Memory B cell (primary cell): ENCODE measurements around the gene DLG1.

Source experiments
- ATAC-seq: fragments of 150-1000 bp; cut with Tn5 transposase; 2 replicates; pipeline ENCODE4 v1.10.0; 2021; ENCODE audit warnings: low read depth, mild to moderate bottlenecking, moderate library complexity
- DNase-seq, 2 donors: peaks; one replicate each; pipeline ENCODE4 v3.0.0; 2022; ENCODE audit warnings: low spot score in 2 of 2
- H3K27ac Mint-ChIP-seq: one replicate; pipeline ENCODE4 v1.8.0; 2022; ENCODE audit warnings: mild to moderate bottlenecking, moderate library complexity, mixed read lengths
- H3K27me3 Mint-ChIP-seq: one replicate; pipeline ENCODE4 v1.8.0; 2022; ENCODE audit warnings: mixed read lengths
- H3K36me3 Mint-ChIP-seq: one replicate; pipeline ENCODE4 v1.8.0; 2022; ENCODE audit warnings: mild to moderate bottlenecking, mixed read lengths
- H3K4me1 Mint-ChIP-seq: one replicate; pipeline ENCODE4 v1.8.0; 2022; ENCODE audit warnings: mixed read lengths
- H3K4me3 Mint-ChIP-seq: one replicate; pipeline ENCODE4 v1.8.0; 2022; ENCODE audit warnings: mild to moderate bottlenecking, moderate library complexity, mixed read lengths
- H3K9me3 Mint-ChIP-seq: one replicate; pipeline ENCODE4 v1.8.0; 2022; ENCODE audit warnings: mixed read lengths

Gene DLG1

GRCh38 chr3:197305854-197306253, 7.4 kb upstream of the DLG1 start:
- Mint-ChIP-seq H3K36me3 (no peaks in the 10 kb centered on the region), H3K27me3 (peaks cover 16% of the 10 kb centered on the region), H3K9me3 (no peaks in the 10 kb centered on the region), H3K27ac (no peak overlapping the region), H3K4me1 (peaks cover 3% of the 10 kb centered on the region), H3K4me3 (no peak overlapping the region)
- DNase-seq (no peak), ATAC-seq (peak; percentile 86)

- DNase-seq (no peak), ATAC-seq (no peak)
- Mint-ChIP-seq H3K27ac (no peak overlapping the region), H3K9me3 (no peaks in the 10 kb centered on the region), H3K4me1 (peaks cover 9% of the 10 kb centered on the region), H3K36me3 (no peaks in the 10 kb centered on the region), H3K4me3 (no peak overlapping the region), H3K27me3 (peaks cover 16% of the 10 kb centered on the region)
These were observed 5.0 kb upstream of the DLG1 start for GRCh38 chr3:197303452-197303851.

DNA sequence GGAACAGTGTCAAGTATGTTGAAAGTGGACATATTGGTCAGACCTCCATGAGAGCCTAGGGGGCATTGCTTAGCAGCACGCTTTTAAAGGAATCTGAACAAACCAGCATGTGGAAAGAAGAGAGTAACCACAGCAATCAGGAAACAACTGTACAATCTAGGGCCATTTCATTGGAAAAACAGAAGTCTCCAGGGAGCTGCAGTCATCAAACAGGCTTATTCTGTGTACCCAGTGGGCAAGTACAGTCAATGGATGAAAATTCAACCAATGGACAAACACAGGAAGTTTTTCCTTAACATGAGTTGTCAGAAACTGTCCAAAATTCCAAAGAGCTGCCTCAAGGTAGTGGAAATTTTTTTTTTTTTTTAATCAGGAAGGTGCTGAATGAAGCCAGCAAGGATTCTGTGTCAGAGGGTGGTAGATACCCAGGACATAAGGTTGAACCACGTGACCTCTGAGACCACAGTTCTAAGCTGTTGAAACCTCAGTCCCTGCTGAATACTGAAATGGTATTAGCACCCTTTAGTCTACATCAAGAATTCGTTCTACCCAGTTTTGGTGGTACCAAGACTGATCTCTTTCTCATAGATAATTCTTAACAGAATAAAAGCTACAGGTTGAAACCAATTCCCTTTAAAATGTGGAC, 4.4 kb upstream of the DLG1 start:
- Mint-ChIP-seq H3K27me3 (peaks cover 14% of the 10 kb centered on the region), H3K4me3 (no peak overlapping the region), H3K36me3 (no peaks in the 10 kb centered on the region), H3K9me3 (no peaks in the 10 kb centered on the region), H3K4me1 (peaks cover 9% of the 10 kb centered on the region), H3K27ac (no peak overlapping the region)
- ATAC-seq: no peak
- no peak for DNase-seq

DNA sequence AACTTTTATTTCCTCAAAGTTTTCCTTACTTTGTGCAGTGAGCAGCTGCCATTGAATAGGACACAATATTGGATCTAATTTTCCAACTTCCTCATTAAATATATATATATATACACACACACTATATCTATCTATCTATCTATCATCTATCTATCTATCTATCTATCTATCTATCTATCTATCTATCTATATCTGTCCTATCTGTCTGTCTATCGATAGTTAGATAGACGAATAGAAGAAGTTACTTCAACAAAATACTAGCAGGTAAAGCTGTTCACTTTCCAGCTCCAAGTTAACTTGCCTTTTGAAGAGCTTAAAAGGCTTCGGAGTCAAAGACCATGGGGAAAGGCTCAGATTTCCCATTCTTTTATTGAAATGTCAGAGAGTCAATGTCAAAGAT, 3.6 kb upstream of the DLG1 start:
- Mint-ChIP-seq H3K9me3 (no peaks in the 10 kb centered on the region), H3K4me1 (peaks cover 10% of the 10 kb centered on the region), H3K4me3 (no peak overlapping the region), H3K36me3 (no peaks in the 10 kb centered on the region), H3K27me3 (peaks cover 14% of the 10 kb centered on the region), H3K27ac (no peak overlapping the region)
- ATAC-seq: no peak
- DNase-seq: no peak

- Mint-ChIP-seq H3K4me3 (no peak overlapping the region), H3K4me1 (peaks cover 11% of the 10 kb centered on the region), H3K9me3 (no peaks in the 10 kb centered on the region), H3K27ac (no peak overlapping the region), H3K27me3 (peaks cover 13% of the 10 kb centered on the region), H3K36me3 (no peaks in the 10 kb centered on the region)
- no peak for DNase-seq
- ATAC-seq: no peak
These were observed 1.9 kb upstream of the DLG1 start for GRCh38 chr3:197300361-197300760.

- H3K4me1 Mint-ChIP-seq: peaks cover 11% of the 10 kb centered on the region
- H3K4me3 Mint-ChIP-seq: peak overlapping the region; percentile 88
- ATAC-seq (peak; percentile 9), DNase-seq (peak in 1 of 2 donors; percentile 31)
- peaks cover 11% of the 10 kb centered on the region for H3K27me3 Mint-ChIP-seq
- no peaks in the 10 kb centered on the region for H3K36me3 Mint-ChIP-seq
- peak overlapping the region; percentile 85 for H3K27ac Mint-ChIP-seq
- no peaks in the 10 kb centered on the region for H3K9me3 Mint-ChIP-seq
These were observed 788 bp upstream of the DLG1 start for GRCh38 chr3:197298945-197299854.

DNA sequence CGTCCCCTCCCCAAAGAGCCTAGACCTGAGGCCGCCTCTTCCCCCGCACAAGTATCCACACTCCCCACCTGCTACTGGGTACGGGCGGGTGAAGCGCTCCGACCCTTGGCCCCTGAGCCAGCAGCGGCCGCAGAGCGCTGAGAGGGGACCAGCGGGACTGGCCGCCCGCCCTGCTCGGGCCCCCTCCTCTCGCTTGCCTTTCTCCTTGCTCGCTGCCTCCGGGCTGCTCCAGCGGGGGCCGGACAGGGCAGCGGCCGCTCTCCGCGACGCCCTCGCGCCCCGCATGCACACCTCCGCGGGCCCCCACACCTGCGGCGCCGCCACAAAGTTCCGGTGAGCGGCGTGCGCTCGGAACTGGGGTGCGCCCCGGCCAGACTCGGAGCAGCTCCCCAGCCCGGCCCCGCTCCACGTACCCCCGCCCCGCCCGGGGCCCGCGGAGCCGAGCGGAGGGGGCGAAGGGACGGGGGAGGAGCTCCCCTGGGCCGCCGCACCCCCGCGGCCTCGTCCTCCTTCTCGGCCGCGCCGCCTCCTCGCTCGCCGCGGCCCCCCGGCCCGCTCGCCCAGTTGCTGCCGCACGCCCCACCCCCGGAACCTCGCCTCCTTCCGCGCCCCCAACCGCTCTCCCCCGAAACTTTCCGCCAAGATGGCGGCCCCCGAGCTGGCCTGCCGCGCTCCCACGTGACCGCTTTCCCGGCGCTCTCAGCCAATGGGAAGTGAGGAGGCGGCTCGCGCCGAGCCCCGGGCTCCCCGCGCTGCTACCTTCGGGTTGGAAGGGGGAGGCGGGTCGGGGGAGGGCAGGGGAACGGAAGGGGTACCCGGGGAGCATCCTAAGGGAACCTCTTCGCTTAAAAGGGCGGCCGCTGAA, 704 bp downstream of the DLG1 start:
- Mint-ChIP-seq H3K27me3 (peaks cover 9% of the 10 kb centered on the region), H3K4me1 (peaks cover 11% of the 10 kb centered on the region), H3K9me3 (no peaks in the 10 kb centered on the region), H3K36me3 (no peaks in the 10 kb centered on the region), H3K4me3 (peak overlapping the region; percentile 88), H3K27ac (peak overlapping the region; percentile 85)
- DNase-seq: peak; percentile 77 to 79
- ATAC-seq: peak; percentile 83

DNA sequence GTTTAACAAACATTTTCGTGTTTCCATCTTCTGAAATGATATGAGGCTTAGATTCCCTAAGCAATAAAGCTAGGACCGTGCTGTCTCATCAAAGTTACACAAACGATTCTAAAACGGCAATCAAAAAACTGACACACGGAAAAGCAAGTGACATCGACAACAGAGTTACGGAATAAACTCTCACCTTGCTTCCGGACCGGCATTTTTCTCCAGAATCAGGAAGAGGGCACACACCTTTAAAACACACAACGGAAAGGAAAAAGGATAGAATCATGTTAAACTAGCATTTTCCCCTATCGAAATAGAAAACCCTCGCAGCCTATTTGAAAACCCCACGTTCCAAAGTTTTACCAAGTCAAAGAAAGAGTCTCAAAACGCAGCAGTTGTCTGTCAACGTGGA, 1.4 kb downstream of the DLG1 start:
- Mint-ChIP-seq H3K4me1 (peaks cover 16% of the 10 kb centered on the region), H3K27ac (peak overlapping the region; percentile 85), H3K9me3 (no peaks in the 10 kb centered on the region), H3K27me3 (peaks cover 5% of the 10 kb centered on the region), H3K36me3 (peaks cover 4% of the 10 kb centered on the region), H3K4me3 (peak overlapping the region; percentile 88)
- no peak for ATAC-seq
- DNase-seq: no peak

- Mint-ChIP-seq H3K27me3 (peaks cover 5% of the 10 kb centered on the region), H3K27ac (peak overlapping the region; percentile 85), H3K9me3 (no peaks in the 10 kb centered on the region), H3K4me3 (peak overlapping the region; percentile 88), H3K36me3 (peaks cover 8% of the 10 kb centered on the region), H3K4me1 (peaks cover 16% of the 10 kb centered on the region)
- no peak for ATAC-seq
- DNase-seq: no peak
These were observed 1.9 kb downstream of the DLG1 start for GRCh38 chr3:197296545-197296944.

DNA sequence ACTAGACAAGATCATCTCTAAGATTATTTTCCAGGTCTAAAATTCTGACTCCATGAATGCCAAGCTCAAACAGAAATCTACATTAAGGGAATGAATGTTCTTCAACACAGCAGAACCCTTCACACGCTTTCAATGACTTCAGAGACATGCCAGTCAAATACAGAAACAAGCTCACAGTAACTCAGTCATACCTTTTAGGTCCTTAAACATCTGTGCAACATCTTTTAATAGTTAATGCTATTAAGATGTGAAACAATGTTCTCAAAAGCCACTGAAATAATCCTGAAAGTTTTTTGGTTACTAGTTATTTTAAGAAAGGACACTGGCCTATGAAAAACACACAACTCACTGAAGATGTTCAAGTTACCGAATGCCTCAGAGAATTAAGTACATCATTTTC, 2.5 kb downstream of the DLG1 start:
- no peak for ATAC-seq
- Mint-ChIP-seq H3K27ac (no peak overlapping the region), H3K4me3 (no peak overlapping the region), H3K36me3 (peaks cover 9% of the 10 kb centered on the region), H3K4me1 (peaks cover 21% of the 10 kb centered on the region), H3K27me3 (peaks cover 2% of the 10 kb centered on the region), H3K9me3 (no peaks in the 10 kb centered on the region)
- DNase-seq: no peak

DNA sequence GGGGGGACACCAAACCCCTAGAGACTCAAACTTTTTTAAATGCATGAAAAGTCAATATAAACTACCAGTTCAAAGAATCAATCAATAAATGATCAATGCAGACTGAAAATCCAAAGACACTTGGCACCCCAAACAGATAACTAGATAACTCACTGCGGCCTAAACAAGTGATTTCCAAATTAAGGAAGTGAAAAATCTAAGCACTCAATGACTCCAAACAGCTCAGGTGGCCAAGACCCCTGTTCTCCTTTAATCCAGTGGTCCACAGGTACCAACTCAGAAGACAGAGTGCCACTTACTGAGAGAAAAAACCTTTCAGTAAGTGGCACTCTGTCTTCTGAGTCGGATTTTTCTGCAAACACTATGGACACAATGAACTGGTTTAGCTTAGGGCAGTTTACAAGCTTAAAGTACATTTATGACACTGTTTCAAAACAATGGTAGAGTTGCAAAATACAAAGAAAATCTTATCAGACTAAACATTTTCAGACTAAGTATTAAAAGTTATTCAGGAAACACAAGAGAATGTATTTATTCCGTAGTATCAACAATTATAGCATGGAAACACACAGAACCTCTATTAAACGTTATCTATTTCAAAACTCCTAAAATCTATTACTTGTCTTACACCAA, 4.7 kb downstream of the DLG1 start:
- Mint-ChIP-seq H3K27me3 (no peaks in the 10 kb centered on the region), H3K27ac (no peak overlapping the region), H3K4me3 (no peak overlapping the region), H3K4me1 (peaks cover 23% of the 10 kb centered on the region), H3K36me3 (peaks cover 20% of the 10 kb centered on the region), H3K9me3 (no peaks in the 10 kb centered on the region)
- DNase-seq (no peak), ATAC-seq (no peak)

GRCh38 chr3:197292648-197293047, 5.8 kb downstream of the DLG1 start:
- no peaks in the 10 kb centered on the region for H3K27me3 Mint-ChIP-seq
- no peaks in the 10 kb centered on the region for H3K9me3 Mint-ChIP-seq
- peaks cover 22% of the 10 kb centered on the region for H3K4me1 Mint-ChIP-seq
- DNase-seq: no peak
- H3K27ac Mint-ChIP-seq: no peak overlapping the region
- peaks cover 21% of the 10 kb centered on the region for H3K36me3 Mint-ChIP-seq
- H3K4me3 Mint-ChIP-seq: no peak overlapping the region
- no peak for ATAC-seq

DNA sequence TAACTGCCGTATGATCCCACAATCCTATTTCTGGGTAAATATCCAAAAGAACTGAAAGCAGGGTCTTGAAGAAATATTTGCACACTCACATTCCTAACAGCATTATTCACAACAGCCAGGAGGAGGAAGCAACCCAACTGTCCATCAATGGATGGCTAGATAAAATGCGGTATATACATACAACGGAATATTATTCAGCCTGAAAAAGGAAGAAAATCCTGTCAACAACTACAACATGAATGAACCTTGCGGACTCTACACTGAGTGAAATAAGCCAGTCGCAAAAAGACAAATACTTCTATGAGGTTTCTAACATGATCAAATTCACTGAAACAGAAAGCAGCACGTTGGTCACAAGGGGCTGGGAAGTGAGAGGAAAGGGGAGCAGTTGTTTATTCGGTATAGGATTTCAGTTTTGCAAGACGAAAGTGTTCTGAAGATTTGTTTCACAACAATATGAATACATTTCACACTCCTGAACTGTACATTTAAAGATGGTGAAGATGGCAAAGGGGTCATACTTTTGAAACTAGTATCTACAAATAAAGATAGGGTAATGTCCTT, 6.2 kb downstream of the DLG1 start:
- no peaks in the 10 kb centered on the region for H3K27me3 Mint-ChIP-seq
- peaks cover 21% of the 10 kb centered on the region for H3K36me3 Mint-ChIP-seq
- H3K4me1 Mint-ChIP-seq: peaks cover 22% of the 10 kb centered on the region
- H3K4me3 Mint-ChIP-seq: no peak overlapping the region
- H3K27ac Mint-ChIP-seq: no peak overlapping the region
- no peaks in the 10 kb centered on the region for H3K9me3 Mint-ChIP-seq
- DNase-seq (no peak), ATAC-seq (no peak)
